ENCODE measurements around the gene VPS41.

DNA sequence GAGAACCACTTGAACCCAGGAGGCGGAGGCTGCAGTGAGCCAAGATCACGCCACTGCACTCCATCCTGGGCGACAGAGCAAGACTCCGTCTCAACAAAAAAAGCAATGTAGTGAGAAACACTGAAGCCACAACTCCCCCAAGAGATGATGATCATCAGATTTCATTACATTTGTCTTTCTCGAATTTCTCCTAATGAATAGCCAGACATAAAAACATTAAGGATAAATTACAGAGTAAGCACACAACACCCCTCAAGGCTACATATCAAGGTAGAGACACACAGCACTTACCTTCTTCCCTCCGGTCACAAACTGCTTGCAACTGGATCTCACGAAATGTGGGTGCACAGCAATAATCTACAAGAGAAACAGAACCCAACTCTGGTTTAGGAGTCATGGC, 91.5 kb downstream of the VPS41 start:
- TF ChIP-seq, protein P1, sequence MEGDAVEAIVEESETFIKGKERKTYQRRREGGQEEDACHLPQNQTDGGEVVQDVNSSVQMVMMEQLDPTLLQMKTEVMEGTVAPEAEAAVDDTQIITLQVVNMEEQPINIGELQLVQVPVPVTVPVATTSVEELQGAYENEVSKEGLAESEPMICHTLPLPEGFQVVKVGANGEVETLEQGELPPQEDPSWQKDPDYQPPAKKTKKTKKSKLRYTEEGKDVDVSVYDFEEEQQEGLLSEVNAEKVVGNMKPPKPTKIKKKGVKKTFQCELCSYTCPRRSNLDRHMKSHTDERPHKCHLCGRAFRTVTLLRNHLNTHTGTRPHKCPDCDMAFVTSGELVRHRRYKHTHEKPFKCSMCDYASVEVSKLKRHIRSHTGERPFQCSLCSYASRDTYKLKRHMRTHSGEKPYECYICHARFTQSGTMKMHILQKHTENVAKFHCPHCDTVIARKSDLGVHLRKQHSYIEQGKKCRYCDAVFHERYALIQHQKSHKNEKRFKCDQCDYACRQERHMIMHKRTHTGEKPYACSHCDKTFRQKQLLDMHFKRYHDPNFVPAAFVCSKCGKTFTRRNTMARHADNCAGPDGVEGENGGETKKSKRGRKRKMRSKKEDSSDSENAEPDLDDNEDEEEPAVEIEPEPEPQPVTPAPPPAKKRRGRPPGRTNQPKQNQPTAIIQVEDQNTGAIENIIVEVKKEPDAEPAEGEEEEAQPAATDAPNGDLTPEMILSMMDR (conservative IDR thresholded peaks at IDR 0.05; ENCODE audit: low read length) = no peak
- no peak for TF ChIP-seq EZH2phosphoT487 (IDR thresholded peaks at IDR 0.05; ENCODE audit: borderline replicate concordance, low read depth, low read length)

All from OCI-LY7 (cell line).